RWPE2 (cell line): ENCODE measurements around the gene CAP2.

ENCODE experiments used
- ATAC-seq: fragments of 200-7000 bp; cut with Tn5 transposase; 3 replicates; pipeline ENCODE4 v1.9.1; 2021; ENCODE audit warnings: low read depth
- DNase-seq: peaks from one replicate; pipeline ENCODE4 v3.0.0-alpha.2; 2020; ENCODE audit warnings: low spot score
- H3K27ac ChIP-seq: fragments of 450-650 bp; 2 replicates; pipeline ENCODE4 v1.5.1; 2017; ENCODE audit warnings: mild to moderate bottlenecking; ENCODE audit not compliant: poor library complexity, severe bottlenecking
- H3K27me3 ChIP-seq: fragments of 250-450 bp; sonication (Bioruptor Pico); 2 replicates; pipeline ENCODE4 v1.5.1; 2021; ENCODE audit warnings: mild to moderate bottlenecking, moderate library complexity; ENCODE audit not compliant: insufficient read depth, poor library complexity, severe bottlenecking
- H3K36me3 ChIP-seq: fragments of 250-450 bp; sonication (Bioruptor Pico); 2 replicates; pipeline ENCODE4 v1.5.1; 2020; ENCODE audit warnings: low read depth, mild to moderate bottlenecking, moderate library complexity
- H3K4me1 ChIP-seq: fragments of 250-450 bp; sonication (Bioruptor Pico); 2 replicates; pipeline ENCODE4 v1.5.1; 2021; ENCODE audit warnings: mild to moderate bottlenecking, moderate library complexity; ENCODE audit not compliant: insufficient read depth, poor library complexity, severe bottlenecking
- H3K4me3 ChIP-seq: fragments of 250-450 bp; sonication (Bioruptor Pico); 2 replicates; pipeline ENCODE4 v1.5.1; 2021; ENCODE audit warnings: mild to moderate bottlenecking, moderate library complexity; ENCODE audit not compliant: severe bottlenecking
- H3K9me3 ChIP-seq: fragments of 250-450 bp; sonication (Bioruptor Pico); 2 replicates; pipeline ENCODE4 v1.5.1; 2021; ENCODE audit warnings: mild to moderate bottlenecking, moderate library complexity; ENCODE audit not compliant: severe bottlenecking
- TF ChIP-seq, protein P1 (sequence below): fragments of 450-650 bp; IDR thresholded peaks from one replicate; pipeline ENCODE4 v1.5.1; 2017; ENCODE audit warnings: mild to moderate bottlenecking, moderate library complexity; ENCODE audit not compliant: poor library complexity, severe bottlenecking

The CAP2 gene

DNA sequence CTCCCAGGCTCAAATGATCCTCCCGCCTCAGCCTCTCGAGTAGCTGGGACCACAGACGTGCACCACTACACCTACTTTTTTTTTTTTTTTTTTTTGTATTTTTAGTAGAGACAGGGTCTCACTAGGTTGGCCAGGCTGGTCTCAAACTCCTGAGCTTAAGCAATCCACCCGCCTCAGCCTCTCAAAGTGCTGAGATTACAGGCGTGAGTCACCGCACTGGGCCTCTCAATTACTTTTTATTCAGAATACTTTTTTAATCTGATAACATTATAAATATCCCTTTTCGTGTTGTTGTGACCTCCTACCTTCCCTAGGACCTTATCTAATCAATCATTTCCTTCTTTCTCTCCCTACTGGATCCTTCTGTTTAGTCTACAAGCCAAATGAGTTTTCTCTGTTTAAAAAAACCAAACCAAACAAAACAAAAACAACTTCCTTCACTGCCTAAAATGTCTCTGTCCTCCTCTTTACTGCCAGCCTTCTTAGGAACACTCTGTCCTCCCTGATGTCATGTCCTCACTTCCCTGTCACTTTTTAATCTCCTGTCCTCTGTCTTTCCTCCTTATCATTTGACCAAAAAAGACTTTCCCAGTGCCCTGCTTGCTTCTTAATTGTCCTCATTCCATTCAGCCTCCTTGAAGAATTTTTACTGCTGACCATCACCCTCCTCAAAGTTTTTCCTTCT, 85.0 kb downstream of the CAP2 start:
- H3K9me3 ChIP-seq, result no peaks in the 10 kb centered on the region
- no peaks in the 10 kb centered on the region for H3K4me1 ChIP-seq
- DNase-seq (no peak), ATAC-seq (no peak)
- no peaks in the 10 kb centered on the region for H3K27me3 ChIP-seq
- no peaks in the 10 kb centered on the region for H3K36me3 ChIP-seq
- no peak overlapping the region for H3K4me3 ChIP-seq
- H3K27ac ChIP-seq, result no peak overlapping the region
- TF ChIP-seq, protein P1, sequence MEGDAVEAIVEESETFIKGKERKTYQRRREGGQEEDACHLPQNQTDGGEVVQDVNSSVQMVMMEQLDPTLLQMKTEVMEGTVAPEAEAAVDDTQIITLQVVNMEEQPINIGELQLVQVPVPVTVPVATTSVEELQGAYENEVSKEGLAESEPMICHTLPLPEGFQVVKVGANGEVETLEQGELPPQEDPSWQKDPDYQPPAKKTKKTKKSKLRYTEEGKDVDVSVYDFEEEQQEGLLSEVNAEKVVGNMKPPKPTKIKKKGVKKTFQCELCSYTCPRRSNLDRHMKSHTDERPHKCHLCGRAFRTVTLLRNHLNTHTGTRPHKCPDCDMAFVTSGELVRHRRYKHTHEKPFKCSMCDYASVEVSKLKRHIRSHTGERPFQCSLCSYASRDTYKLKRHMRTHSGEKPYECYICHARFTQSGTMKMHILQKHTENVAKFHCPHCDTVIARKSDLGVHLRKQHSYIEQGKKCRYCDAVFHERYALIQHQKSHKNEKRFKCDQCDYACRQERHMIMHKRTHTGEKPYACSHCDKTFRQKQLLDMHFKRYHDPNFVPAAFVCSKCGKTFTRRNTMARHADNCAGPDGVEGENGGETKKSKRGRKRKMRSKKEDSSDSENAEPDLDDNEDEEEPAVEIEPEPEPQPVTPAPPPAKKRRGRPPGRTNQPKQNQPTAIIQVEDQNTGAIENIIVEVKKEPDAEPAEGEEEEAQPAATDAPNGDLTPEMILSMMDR, result no peak

DNA sequence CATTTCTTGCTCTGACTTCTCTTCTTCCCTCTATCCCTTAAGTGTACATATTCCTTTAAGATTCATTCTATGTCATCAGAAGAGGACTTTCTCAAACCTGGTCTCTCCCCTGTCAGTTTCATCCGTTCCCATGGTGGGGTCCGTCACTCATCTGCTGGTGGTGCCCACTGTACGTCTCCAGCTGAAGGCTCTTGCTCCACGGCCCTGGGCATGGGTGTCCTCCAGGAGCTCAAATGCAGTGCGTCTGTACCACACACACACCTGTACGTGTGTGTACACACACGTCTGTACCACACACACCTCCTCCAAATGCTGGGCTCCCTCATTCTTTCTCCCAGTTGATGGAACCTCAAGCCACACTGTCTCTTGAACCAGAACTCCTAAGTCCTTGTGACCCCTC, 85.6 kb downstream of the CAP2 start:
- no peak overlapping the region for H3K27ac ChIP-seq

DNA sequence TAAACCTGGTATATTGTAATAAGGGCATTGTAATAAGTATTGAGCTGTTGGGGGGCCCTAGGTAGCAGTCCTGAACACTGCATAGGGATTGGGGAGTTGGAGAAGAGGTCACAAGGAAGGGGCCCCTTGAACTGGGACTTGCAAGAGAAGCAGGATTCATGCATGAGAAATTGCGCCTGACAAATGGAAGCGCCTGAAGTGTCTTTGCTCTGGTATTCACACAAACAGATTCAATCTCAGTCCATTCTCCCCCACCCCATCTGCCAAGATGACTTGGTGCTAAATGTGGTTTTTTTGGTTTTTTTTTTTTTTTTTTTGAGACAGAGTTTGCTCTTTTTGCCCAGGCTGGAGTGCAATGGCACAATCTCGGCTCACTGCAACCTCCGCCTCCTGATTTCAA, 87.1 kb downstream of the CAP2 start:
- TF ChIP-seq, protein P1, result no peak
- Histone ChIP-seq H3K27me3 (no peaks in the 10 kb centered on the region), H3K27ac (no peak overlapping the region), H3K9me3 (no peaks in the 10 kb centered on the region), H3K4me3 (no peak overlapping the region), H3K4me1 (no peaks in the 10 kb centered on the region), H3K36me3 (no peaks in the 10 kb centered on the region)
- ATAC-seq (no peak), DNase-seq (no peak)

More for the DNA sequence above, 85.6 kb downstream of the CAP2 start:
- Histone ChIP-seq H3K4me3 (no peak overlapping the region), H3K36me3 (no peaks in the 10 kb centered on the region), H3K9me3 (no peaks in the 10 kb centered on the region), H3K27me3 (no peaks in the 10 kb centered on the region), H3K4me1 (no peaks in the 10 kb centered on the region)
- no peak for ATAC-seq
- TF ChIP-seq, protein P1, result no peak
- DNase-seq, result no peak

DNA sequence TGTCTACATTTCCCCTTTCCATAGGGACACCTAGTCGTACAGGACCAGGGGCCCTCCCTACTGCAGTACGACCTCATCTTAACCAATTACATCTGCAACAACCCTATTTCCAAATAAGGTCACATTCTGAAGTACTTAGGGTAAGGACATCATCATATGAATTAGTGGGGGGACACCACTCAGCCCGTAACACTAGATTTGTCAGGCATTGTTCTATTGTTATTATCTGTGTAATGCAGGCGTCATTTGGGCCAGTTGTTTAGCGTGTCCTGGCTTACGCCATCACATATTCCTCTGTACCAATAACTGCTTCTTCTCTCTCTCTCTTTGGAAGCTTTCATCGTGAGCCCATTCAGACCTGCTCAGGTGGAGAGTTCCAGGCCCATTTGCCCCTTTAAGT, 89.3 kb downstream of the CAP2 start:
- TF ChIP-seq, protein P1, result no peak
- H3K27ac ChIP-seq, result no peak overlapping the region
- no peaks in the 10 kb centered on the region for H3K36me3 ChIP-seq
- no peaks in the 10 kb centered on the region for H3K4me1 ChIP-seq
- no peaks in the 10 kb centered on the region for H3K27me3 ChIP-seq
- H3K9me3 ChIP-seq, result no peaks in the 10 kb centered on the region
- DNase-seq (no peak), ATAC-seq (no peak)
- no peak overlapping the region for H3K4me3 ChIP-seq

DNA sequence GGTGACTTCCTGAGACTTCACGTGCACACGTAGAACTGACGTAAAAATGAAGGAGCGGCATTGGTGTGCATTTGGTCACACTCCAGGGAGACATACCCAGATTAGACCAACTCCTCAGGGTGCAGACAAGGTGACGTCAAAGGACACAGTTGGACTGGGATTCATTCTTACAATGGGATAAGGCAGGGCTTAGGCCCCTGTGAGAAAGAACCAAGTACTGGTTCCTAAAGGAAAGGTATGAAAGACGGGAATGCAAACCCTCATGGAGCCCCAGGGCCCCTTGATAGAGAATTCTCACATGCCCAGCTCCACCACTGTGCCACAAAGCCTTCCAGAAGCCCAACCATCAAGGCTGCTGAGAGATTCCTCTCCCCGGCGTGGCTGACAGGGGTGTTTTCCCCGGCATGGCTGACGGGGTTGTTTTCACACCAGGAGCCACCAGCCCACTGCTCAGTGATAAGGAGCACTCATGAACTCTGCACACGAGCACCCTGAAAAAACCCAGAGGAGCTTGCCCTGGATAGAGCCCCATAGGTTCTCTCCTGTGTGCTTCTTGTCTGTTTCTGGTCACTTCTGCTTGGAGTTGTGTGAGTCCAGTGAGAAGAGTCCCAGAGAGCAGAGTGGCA, 90.1 kb downstream of the CAP2 start:
- no peak overlapping the region for H3K4me3 ChIP-seq
- ATAC-seq (no peak), DNase-seq (no peak)
- no peaks in the 10 kb centered on the region for H3K9me3 ChIP-seq
- TF ChIP-seq, protein P1, result no peak
- no peaks in the 10 kb centered on the region for H3K4me1 ChIP-seq
- H3K27me3 ChIP-seq, result no peaks in the 10 kb centered on the region
- H3K36me3 ChIP-seq, result no peaks in the 10 kb centered on the region
- no peak overlapping the region for H3K27ac ChIP-seq
